SH-SY5Y (cell line): ENCODE results near the gene SLC25A26.

ENCODE experiments used
- GATA2 ChIP-seq: IDR thresholded peaks from 2 replicates; pipeline ENCODE4 v1.6.1; 2011; ENCODE audit warnings: mild to moderate bottlenecking, low read depth, low read length
- GATA3 ChIP-seq: IDR thresholded peaks from 2 replicates; pipeline ENCODE4 v1.6.1; 2011; ENCODE audit warnings: low read depth, mild to moderate bottlenecking, low read length, moderate library complexity

SLC25A26 gene

DNA sequence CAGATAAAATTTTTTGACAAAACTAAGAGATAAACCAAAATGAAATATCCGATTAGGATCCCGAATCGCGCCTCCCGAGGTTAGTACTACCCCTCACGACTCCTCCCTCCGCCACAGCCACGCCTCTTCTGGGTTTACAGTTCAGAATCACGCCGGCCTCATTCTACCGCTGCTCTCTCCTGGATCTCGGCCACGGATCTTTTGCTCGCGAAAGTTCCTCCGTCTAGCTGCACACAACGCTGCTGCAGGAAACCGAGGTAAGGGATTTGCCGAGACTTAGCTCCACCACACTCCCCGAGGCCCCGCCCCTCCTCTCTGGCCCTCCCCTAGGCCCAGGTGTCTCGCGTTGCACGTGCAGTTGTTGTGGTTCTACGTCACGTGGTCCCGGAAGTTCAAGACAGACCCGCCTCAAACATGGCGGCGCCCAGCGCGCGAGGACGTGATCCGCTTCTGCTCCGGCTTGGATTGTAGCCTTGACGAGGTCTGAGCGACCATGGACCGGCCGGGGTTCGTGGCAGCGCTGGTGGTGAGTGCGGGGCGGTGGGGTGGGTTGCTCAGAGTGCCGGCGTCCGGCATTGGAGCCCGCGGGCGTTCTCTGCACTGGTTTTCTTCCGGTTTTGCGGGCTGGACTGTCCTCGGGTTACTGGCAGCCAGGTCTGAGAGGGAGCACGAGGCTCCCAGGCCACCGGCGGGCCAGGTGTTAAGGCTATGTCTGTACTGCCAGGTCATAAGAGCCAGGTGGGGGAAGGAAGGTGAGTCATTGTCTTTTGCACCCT is at the start of gene SLC25A26:
Gene SLC25A26 (plus strand): TSS at position 400 of the 776 bp plus-strand sequence. CDS start 94 bp downstream, at position 494.
- TF ChIP-seq GATA3: no peak
- 0 out of 2 replicates have a peak, but pooled peaks have one; percentile 6 for TF ChIP-seq GATA2

GRCh38 chr3:66172394-66172793 is 48.4 kb upstream of the SLC25A26 start:
- TF ChIP-seq GATA2: no peak
- no peak for TF ChIP-seq GATA3

DNA sequence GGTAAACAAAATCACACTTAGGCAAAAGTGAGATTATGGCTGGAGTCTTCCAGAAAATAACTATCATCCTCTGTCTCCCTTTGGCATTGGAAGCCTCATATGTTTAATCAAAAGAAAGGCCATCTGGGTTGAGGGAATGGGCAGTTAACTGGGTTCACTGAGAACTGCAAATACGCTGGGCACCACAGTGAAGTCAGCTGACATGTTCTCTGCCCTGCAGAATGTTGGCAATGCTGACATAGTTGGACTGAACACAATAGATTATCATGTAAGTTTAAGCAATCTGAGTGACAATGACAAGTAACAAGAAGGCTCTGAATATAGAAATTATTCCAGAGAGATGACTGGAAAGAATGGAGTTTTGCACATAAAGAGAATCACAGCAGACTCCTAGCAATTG is 43.8 kb upstream of the SLC25A26 start:
- TF ChIP-seq GATA2: no peak
- no peak for TF ChIP-seq GATA3

DNA sequence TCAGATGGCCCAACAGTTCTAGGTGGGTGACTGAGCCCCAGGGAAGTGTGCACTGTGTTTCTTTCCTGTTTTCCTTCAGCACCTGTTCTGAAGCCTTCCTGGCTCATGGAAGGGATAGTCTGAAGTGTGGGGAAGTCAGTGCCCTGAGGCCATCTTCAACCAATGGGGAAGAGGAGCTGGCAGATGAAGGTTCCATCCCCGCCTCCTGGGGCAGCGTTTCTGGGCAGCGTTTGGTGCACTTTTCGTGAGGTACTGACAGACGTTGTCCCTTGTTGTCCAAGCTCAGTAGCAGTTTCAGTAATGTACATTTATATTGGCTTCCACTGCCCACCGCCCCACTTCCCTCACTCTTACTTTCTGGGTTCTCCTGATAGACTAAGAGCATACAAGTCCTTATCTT is 42.6 kb upstream of the SLC25A26 start:
- no peak for TF ChIP-seq GATA3
- no peak for TF ChIP-seq GATA2

GRCh38 chr3:66179793-66180192 is 41.0 kb upstream of the SLC25A26 start:
- no peak for TF ChIP-seq GATA3
- no peak for TF ChIP-seq GATA2

GRCh38 chr3:66181764-66182163 is 39.0 kb upstream of the SLC25A26 start:
- TF ChIP-seq GATA2 (no peak), GATA3 (no peak)

DNA sequence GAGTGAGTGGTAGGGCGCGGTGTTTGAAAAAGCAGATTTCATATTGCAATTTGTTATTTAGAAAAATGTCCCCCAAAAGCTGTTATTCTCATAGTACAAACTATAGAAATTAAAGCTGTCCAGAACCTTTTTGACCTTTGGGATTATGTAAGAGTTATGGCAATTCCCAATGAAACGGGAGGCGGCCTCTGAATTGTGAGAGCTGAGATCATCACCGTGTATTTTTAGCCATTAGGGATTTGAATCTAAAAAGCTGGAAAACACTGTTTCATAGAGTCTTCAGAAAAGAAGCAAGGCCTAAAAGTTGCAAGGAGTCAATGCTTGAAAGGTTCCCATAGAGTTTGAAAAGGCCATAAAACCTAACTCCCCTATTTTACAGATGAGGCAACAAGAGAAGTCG is 38.6 kb upstream of the SLC25A26 start:
- no peak for TF ChIP-seq GATA2
- no peak for TF ChIP-seq GATA3

GRCh38 chr3:66186545-66186944 is 34.3 kb upstream of the SLC25A26 start:
- TF ChIP-seq GATA3 (no peak), GATA2 (no peak)

DNA sequence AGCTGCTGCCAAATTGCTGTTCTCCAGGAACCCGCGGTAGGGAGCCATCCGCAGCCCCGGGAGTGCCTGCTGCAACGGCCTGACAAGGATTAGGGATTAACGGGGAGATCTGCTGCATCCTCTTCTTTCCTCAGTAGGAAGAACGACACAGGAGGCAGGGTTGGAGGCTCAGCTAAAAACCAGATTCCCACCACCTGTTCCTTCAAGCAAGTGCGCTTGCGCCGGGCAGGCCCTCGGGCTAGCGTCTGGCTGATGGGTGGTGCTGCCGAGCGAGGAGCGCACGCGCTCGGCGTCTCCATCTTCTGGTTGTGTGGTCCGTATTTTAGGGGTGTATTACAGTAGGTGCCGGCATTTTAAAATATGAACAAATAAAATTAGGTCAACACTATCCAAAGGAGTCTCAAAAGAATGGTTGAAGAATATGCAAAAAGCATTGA is 25.4 kb upstream of the SLC25A26 start:
- TF ChIP-seq GATA3: no peak

GRCh38 chr3:66196633-66197032 is 24.2 kb upstream of the SLC25A26 start:
- TF ChIP-seq GATA2 (no peak), GATA3 (no peak)

GRCh38 chr3:66198437-66199088 is 22.2 kb upstream of the SLC25A26 start:
- no peak for TF ChIP-seq GATA2
- TF ChIP-seq GATA3: no peak

DNA sequence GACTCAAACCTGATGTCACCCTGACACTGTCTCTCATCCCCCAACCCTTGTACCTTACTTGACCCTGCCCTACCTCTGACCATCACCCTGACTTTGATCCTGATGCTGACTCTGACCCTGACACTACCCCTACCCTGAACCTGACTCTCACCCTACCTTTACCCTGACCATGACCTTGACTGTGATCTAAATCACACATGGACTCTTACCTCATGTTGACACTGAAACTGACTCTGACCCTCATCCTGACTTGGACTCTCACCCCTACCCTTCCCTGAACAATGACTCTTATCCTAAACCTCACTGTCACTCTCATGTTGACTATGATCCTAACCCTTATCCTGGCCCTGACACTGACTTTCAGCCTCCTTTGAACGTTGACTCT is 21.7 kb upstream of the SLC25A26 start:
- TF ChIP-seq GATA3 (no peak), GATA2 (no peak)

GRCh38 chr3:66200147-66200546 is 20.7 kb upstream of the SLC25A26 start:
- TF ChIP-seq GATA3: no peak
- TF ChIP-seq GATA2: no peak

- no peak for TF ChIP-seq GATA2
- no peak for TF ChIP-seq GATA3
Observed at GRCh38 chr3:66200786-66201185, 20.0 kb upstream of the SLC25A26 start.

DNA sequence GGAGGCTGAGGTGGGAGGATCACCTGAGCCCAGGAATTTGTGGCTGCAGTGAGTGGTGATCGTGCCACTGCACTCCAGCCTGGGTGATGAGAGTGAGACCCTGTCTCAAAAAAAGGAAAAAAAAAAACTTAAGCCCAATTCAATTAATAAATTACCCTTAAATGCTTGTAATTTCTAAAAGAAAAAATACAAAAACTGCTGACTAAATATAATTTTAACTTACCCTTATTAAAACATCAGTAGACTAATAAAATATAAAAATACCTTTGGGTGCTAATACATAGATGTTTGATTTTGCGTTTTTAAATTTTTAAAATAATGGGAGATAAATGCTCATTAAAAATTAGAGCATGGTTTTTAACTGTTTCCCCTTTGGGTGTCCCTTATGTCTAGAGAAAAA is 17.5 kb upstream of the SLC25A26 start:
- TF ChIP-seq GATA3 (no peak), GATA2 (no peak)

- no peak for TF ChIP-seq GATA2
- TF ChIP-seq GATA3: no peak
Observed at GRCh38 chr3:66206806-66207205, 14.0 kb upstream of the SLC25A26 start.
